ENCODE data around the gene NRG3. TPM values are rescaled to one million over a fixed set of nuclear protein-coding genes. Genes with fewer than 3 reads are reported as not detected.
"Not testable (repeated sequence)": the region's sequence is repeated elsewhere in the genome, so short reads cannot be mapped to it uniquely, and the experiment has no call there.

NRG3 gene
- total RNA-seq, 1 experiment from 2014 or later = 0.66 TPM

GRCh38 chr10:82056391-82056790 lies 181.4 kb downstream of the NRG3 start:
- Mint-ChIP-seq H3K27me3 (ENCODE audit: insufficient read depth, unreplicated experiment) (peaks cover under 1% of the 10 kb centered on the region), H3K27ac (ENCODE audit: unreplicated experiment) (no peak overlapping the region), H3K36me3 (ENCODE audit: insufficient read depth, unreplicated experiment) (no peaks in the 10 kb centered on the region), H3K4me1 (ENCODE audit: low read depth, unreplicated experiment) (no peaks in the 10 kb centered on the region), H3K4me3 (ENCODE audit: unreplicated experiment) (no peak overlapping the region), H3K9me3 (ENCODE audit: unreplicated experiment) (no peaks in the 10 kb centered on the region)
- Histone ChIP-seq H3K4me1 (no peaks in the 10 kb centered on the region), H3K36me3 (ENCODE audit: control insufficient read depth, insufficient read depth, low read length) (no peaks in the 10 kb centered on the region), H3K9me3 (no peaks in the 10 kb centered on the region; the same call in 1 of the 2 replicates), H3K27me3 (replicated peaks; ENCODE audit: control insufficient read depth, insufficient read depth, low read length) (no peaks in the 10 kb centered on the region), H3K4me3 (ENCODE audit: low read depth, low read length) (no peak overlapping the region)
- ChIA-PET POLR2A (interaction anchor here (0.6 kb wide), 1 partner anchor 180 kb away, joined by 6 read pairs; no protein-coding TSS in a partner anchor), CTCF (no interaction called here)
- no peak for DNase-seq
- intact Hi-C loops (cut with micrococcal nuclease; ENCODE audit: unreplicated experiment) = no loop called here
- TF ChIP-seq, protein P1, sequence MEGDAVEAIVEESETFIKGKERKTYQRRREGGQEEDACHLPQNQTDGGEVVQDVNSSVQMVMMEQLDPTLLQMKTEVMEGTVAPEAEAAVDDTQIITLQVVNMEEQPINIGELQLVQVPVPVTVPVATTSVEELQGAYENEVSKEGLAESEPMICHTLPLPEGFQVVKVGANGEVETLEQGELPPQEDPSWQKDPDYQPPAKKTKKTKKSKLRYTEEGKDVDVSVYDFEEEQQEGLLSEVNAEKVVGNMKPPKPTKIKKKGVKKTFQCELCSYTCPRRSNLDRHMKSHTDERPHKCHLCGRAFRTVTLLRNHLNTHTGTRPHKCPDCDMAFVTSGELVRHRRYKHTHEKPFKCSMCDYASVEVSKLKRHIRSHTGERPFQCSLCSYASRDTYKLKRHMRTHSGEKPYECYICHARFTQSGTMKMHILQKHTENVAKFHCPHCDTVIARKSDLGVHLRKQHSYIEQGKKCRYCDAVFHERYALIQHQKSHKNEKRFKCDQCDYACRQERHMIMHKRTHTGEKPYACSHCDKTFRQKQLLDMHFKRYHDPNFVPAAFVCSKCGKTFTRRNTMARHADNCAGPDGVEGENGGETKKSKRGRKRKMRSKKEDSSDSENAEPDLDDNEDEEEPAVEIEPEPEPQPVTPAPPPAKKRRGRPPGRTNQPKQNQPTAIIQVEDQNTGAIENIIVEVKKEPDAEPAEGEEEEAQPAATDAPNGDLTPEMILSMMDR (IDR thresholded peaks at IDR 0.05; ENCODE audit: insufficient read depth in 1 of 2, low read depth in 1 of 2, low read length in 1 of 2, severe bottlenecking in 1 of 2, unreplicated experiment in 1 of 2) = no peak
- BruUV-seq (replicated peaks) = no TSS peak

GRCh38 chr10:82067192-82067591 lies 192.2 kb downstream of the NRG3 start:
- DNase-seq; intact Hi-C loops (cut with micrococcal nuclease; ENCODE audit: unreplicated experiment); H3K36me3 ChIP-seq (ENCODE audit: control insufficient read depth, insufficient read depth, low read length); H3K27me3 ChIP-seq (replicated peaks; ENCODE audit: control insufficient read depth, insufficient read depth, low read length); H3K27me3 Mint-ChIP-seq (ENCODE audit: insufficient read depth, unreplicated experiment); POLR2A ChIA-PET; H3K4me1 Mint-ChIP-seq (ENCODE audit: low read depth, unreplicated experiment); H3K9me3 ChIP-seq; H3K36me3 Mint-ChIP-seq (ENCODE audit: insufficient read depth, unreplicated experiment); H3K4me1 ChIP-seq; H3K27ac Mint-ChIP-seq (ENCODE audit: unreplicated experiment); BruUV-seq (replicated peaks); H3K4me3 ChIP-seq (ENCODE audit: low read depth, low read length); H3K4me3 Mint-ChIP-seq (ENCODE audit: unreplicated experiment); CTCF ChIA-PET; H3K9me3 Mint-ChIP-seq (ENCODE audit: unreplicated experiment): not testable (repeated sequence)

GRCh38 chr10:82068501-82068900 lies 193.5 kb downstream of the NRG3 start:
- H3K4me1 ChIP-seq = no peaks in the 10 kb centered on the region
- Mint-ChIP-seq H3K4me1 (ENCODE audit: low read depth, unreplicated experiment) (no peaks in the 10 kb centered on the region), H3K9me3 (ENCODE audit: unreplicated experiment) (no peaks in the 10 kb centered on the region), H3K36me3 (ENCODE audit: insufficient read depth, unreplicated experiment) (no peaks in the 10 kb centered on the region), H3K27me3 (ENCODE audit: insufficient read depth, unreplicated experiment) (peaks cover 9% of the 10 kb centered on the region), H3K4me3 (ENCODE audit: unreplicated experiment) (no peak overlapping the region), H3K27ac (ENCODE audit: unreplicated experiment) (no peak overlapping the region)
- CTCF ChIA-PET = no interaction called here
- no peaks in the 10 kb centered on the region for H3K27me3 ChIP-seq (replicated peaks; ENCODE audit: control insufficient read depth, insufficient read depth, low read length)
- no peak overlapping the region for H3K4me3 ChIP-seq (ENCODE audit: low read depth, low read length)
- intact Hi-C loops (cut with micrococcal nuclease; ENCODE audit: unreplicated experiment) = no loop called here
- DNase-seq = no peak
- H3K9me3 ChIP-seq = no peaks in the 10 kb centered on the region
- no TSS peak for BruUV-seq (replicated peaks)
- no peaks in the 10 kb centered on the region for H3K36me3 ChIP-seq (ENCODE audit: control insufficient read depth, insufficient read depth, low read length)
- TF ChIP-seq, protein P1 (IDR thresholded peaks at IDR 0.05; ENCODE audit: insufficient read depth in 1 of 2, low read depth in 1 of 2, low read length in 1 of 2, severe bottlenecking in 1 of 2, unreplicated experiment in 1 of 2) = no peak
- POLR2A ChIA-PET = no interaction called here

DNA sequence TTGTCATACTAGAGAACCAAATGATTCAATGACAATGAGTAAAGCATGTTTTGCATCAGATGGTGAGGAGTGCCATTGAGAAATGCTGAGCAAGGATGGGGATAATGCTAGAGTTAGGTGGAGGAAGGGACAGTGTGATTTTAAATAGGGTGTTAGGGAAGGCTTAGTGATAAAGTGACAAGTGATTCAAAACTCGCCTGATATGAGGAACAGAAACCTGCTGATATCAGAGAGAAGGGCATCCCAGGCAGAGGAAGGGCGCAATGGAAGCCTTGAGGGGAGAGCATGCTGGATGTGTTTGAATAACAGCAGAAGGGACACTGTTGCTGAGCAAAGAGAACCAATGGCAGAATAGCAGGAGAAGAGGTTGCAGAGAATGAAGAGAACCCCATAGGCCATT lies 196.2 kb downstream of the NRG3 start:
- H3K4me1 ChIP-seq = no peaks in the 10 kb centered on the region
- intact Hi-C loops (cut with micrococcal nuclease; ENCODE audit: unreplicated experiment) = no loop called here
- no peaks in the 10 kb centered on the region for H3K27me3 ChIP-seq (replicated peaks; ENCODE audit: control insufficient read depth, insufficient read depth, low read length)
- H3K4me3 Mint-ChIP-seq (ENCODE audit: unreplicated experiment) = no peak overlapping the region
- H3K36me3 Mint-ChIP-seq (ENCODE audit: insufficient read depth, unreplicated experiment) = no peaks in the 10 kb centered on the region
- no peaks in the 10 kb centered on the region for H3K9me3 Mint-ChIP-seq (ENCODE audit: unreplicated experiment)
- POLR2A ChIA-PET = no interaction called here
- no peak for DNase-seq
- TF ChIP-seq, protein P1 (IDR thresholded peaks at IDR 0.05; ENCODE audit: insufficient read depth in 1 of 2, low read depth in 1 of 2, low read length in 1 of 2, severe bottlenecking in 1 of 2, unreplicated experiment in 1 of 2) = no peak
- no peaks in the 10 kb centered on the region for H3K4me1 Mint-ChIP-seq (ENCODE audit: low read depth, unreplicated experiment)
- CTCF ChIA-PET = no interaction called here
- no TSS peak for BruUV-seq (replicated peaks)
- H3K27me3 Mint-ChIP-seq (ENCODE audit: insufficient read depth, unreplicated experiment) = peaks cover 12% of the 10 kb centered on the region
- H3K9me3 ChIP-seq = no peaks in the 10 kb centered on the region
- no peak overlapping the region for H3K27ac Mint-ChIP-seq (ENCODE audit: unreplicated experiment)
- no peak overlapping the region for H3K4me3 ChIP-seq (ENCODE audit: low read depth, low read length)
- no peaks in the 10 kb centered on the region for H3K36me3 ChIP-seq (ENCODE audit: control insufficient read depth, insufficient read depth, low read length)

Measured in Caco-2 (cell line).